Panc1 (cell line): Measurements from ENCODE around the gene C7.

ENCODE experiments used
- POLR2AphosphoS5 ChIP-seq: IDR thresholded peaks from 2 replicates; pipeline ENCODE4 v1.6.1; 2012; ENCODE audit warnings: mild to moderate bottlenecking, low read depth, low read length, moderate library complexity
- REST ChIP-seq, 2 experiments: IDR thresholded peaks; 2 replicates each; pipeline ENCODE4 v1.6.1; 2011 to 2012; ENCODE audit warnings: low read depth in 2 of 2, control low read depth in 1 of 2, low read length in 1 of 2, mild to moderate bottlenecking in 1 of 2, moderate library complexity in 1 of 2; ENCODE audit not compliant: insufficient read depth in 1 of 2
- TCF7L2 ChIP-seq: IDR thresholded peaks from 2 replicates; pipeline ENCODE4 v1.6.1; 2011; ENCODE audit warnings: mild to moderate bottlenecking, low read depth, low read length, inconsistent platforms
- TF ChIP-seq, protein P1 (sequence below): fragments of 450-650 bp; IDR thresholded peaks from 2 replicates; pipeline ENCODE4 v1.5.1; 2017; ENCODE audit warnings: mild to moderate bottlenecking

GRCh38 chr5:40879163-40879942 is 29.9 kb upstream of the C7 start:
- TF ChIP-seq, protein P1, sequence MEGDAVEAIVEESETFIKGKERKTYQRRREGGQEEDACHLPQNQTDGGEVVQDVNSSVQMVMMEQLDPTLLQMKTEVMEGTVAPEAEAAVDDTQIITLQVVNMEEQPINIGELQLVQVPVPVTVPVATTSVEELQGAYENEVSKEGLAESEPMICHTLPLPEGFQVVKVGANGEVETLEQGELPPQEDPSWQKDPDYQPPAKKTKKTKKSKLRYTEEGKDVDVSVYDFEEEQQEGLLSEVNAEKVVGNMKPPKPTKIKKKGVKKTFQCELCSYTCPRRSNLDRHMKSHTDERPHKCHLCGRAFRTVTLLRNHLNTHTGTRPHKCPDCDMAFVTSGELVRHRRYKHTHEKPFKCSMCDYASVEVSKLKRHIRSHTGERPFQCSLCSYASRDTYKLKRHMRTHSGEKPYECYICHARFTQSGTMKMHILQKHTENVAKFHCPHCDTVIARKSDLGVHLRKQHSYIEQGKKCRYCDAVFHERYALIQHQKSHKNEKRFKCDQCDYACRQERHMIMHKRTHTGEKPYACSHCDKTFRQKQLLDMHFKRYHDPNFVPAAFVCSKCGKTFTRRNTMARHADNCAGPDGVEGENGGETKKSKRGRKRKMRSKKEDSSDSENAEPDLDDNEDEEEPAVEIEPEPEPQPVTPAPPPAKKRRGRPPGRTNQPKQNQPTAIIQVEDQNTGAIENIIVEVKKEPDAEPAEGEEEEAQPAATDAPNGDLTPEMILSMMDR = peak; percentile 64; the same call in 1 of the 2 replicates
- TF ChIP-seq REST (IDR thresholded peaks at IDR 0.05; ENCODE audit: insufficient read depth in 1 of 2, low read depth in 2 of 2, low read length in 1 of 2) (no peak), POLR2AphosphoS5 (no peak), TCF7L2 (no peak)
